HG02571 (cell line): ENCODE data around the gene SYNJ2.
A peak's percentile ranks its signal among the peaks of the same experiment; 100 is the strongest.

Source experiments
- ATAC-seq: cut with Tn5 transposase; IDR thresholded peaks from one replicate; pipeline ENCODE4 v1.9.1; 2021; ENCODE audit warnings: mild to moderate bottlenecking, moderate library complexity; ENCODE audit not compliant: unreplicated experiment

SYNJ2 gene

GRCh38 chr6:157978021-157978783 is 3.5 kb upstream of the SYNJ2 start:
- no peak for ATAC-seq

- peak; percentile 24 for ATAC-seq
Observed at GRCh38 chr6:157980288-157981131, 1.2 kb upstream of the SYNJ2 start.

- ATAC-seq, result no peak
Observed at GRCh38 chr6:157981132-157981394, 600 bp upstream of the SYNJ2 start.

GRCh38 chr6:157982102-157982562 is 469 bp downstream of the SYNJ2 start:
- peak; percentile 39 for ATAC-seq

GRCh38 chr6:157982563-157983405 is 1.1 kb downstream of the SYNJ2 start:
- ATAC-seq, result no peak

GRCh38 chr6:157983406-157984119 is 1.9 kb downstream of the SYNJ2 start:
- ATAC-seq, result no peak

- ATAC-seq, result no peak
Observed at GRCh38 chr6:157984128-157984527, 2.5 kb downstream of the SYNJ2 start.

- ATAC-seq, result no peak
Observed at GRCh38 chr6:157984686-157985225, 3.1 kb downstream of the SYNJ2 start.

- no peak for ATAC-seq
Observed at GRCh38 chr6:157985378-157986155, 3.9 kb downstream of the SYNJ2 start.

- ATAC-seq, result no peak
Observed at GRCh38 chr6:157987788-157988699, 6.4 kb downstream of the SYNJ2 start.

- no peak for ATAC-seq
Observed at GRCh38 chr6:157988700-157989063, 7.0 kb downstream of the SYNJ2 start.

GRCh38 chr6:157989541-157990289 is 8.1 kb downstream of the SYNJ2 start:
- ATAC-seq, result no peak

GRCh38 chr6:157990321-157991066 is 8.8 kb downstream of the SYNJ2 start:
- no peak for ATAC-seq

GRCh38 chr6:157991067-157991432 is 9.4 kb downstream of the SYNJ2 start:
- ATAC-seq, result no peak

- ATAC-seq, result no peak
Observed at GRCh38 chr6:157993076-157993475, 11.4 kb downstream of the SYNJ2 start.

GRCh38 chr6:157994125-157994795 is 12.6 kb downstream of the SYNJ2 start:
- no peak for ATAC-seq

- no peak for ATAC-seq
Observed at GRCh38 chr6:157995458-157995857, 13.8 kb downstream of the SYNJ2 start.
